Measurements from ENCODE around the gene TMEM151B. TPM values are rescaled to one million over a fixed set of nuclear protein-coding genes. Genes with fewer than 3 reads are reported as not detected.

The TMEM151B gene
- total and polyA plus RNA-seq, 9 of the 15 experiments (the other 6 are each of a cell fraction or from before 2014, with no cell fraction given): not detected

- TF ChIP-seq PHF8 (IDR thresholded peaks at IDR 0.05; ENCODE audit: borderline replicate concordance, low read length): peak; percentile 100
- TF ChIP-seq SAFB (IDR thresholded peaks at IDR 0.05; ENCODE audit: borderline replicate concordance, low read depth, low read length): no peak
- no peak for TF ChIP-seq POLR2AphosphoS2 (IDR thresholded peaks at IDR 0.05; ENCODE audit: low read length)
- no peak for TF ChIP-seq ZNF407 (IDR thresholded peaks at IDR 0.05; ENCODE audit: low read depth)
- no peak for TF ChIP-seq ZNF280B (CRISPR knock-in tag; IDR thresholded peaks at IDR 0.05)
- TF ChIP-seq TFE3 (CRISPR knock-in tag; IDR thresholded peaks at IDR 0.05): no peak
- no peak for TF ChIP-seq SMARCA4 (IDR thresholded peaks at IDR 0.05)
- no peak for TF ChIP-seq ZNF23 (CRISPR knock-in tag; IDR thresholded peaks at IDR 0.05)
- TF ChIP-seq NUFIP1 (IDR thresholded peaks at IDR 0.05; ENCODE audit: partially characterized antibody): no peak
- TF ChIP-seq PHB (CRISPR knock-in tag; IDR thresholded peaks at IDR 0.05): no peak
- peak; percentile 99 for TF ChIP-seq KDM5B (IDR thresholded peaks at IDR 0.05; ENCODE audit: insufficient replicate concordance, low read depth, low read length)
- TF ChIP-seq C11orf30 (IDR thresholded peaks at IDR 0.05; ENCODE audit: low read depth): peak; percentile 96
- TF ChIP-seq ZNF57 (CRISPR knock-in tag; IDR thresholded peaks at IDR 0.05): no peak
- TF ChIP-seq MTF1 (CRISPR knock-in tag; IDR thresholded peaks at IDR 0.05; ENCODE audit: borderline replicate concordance): no peak
- TF ChIP-seq SIRT6 (IDR thresholded peaks at IDR 0.05; ENCODE audit: low read depth, low read length): no peak
- TF ChIP-seq NR1H2 (CRISPR knock-in tag; IDR thresholded peaks at IDR 0.05): no peak
- TF ChIP-seq ADNP (tag; IDR thresholded peaks at IDR 0.05): peak; percentile 95
Observed at GRCh38 chr6:44312901-44313788, 42.9 kb downstream of the TMEM151B start, which contains the start of gene AARS2 (continued).

Data from K562 (cell line).